Suppressor macrophage treated with lipopolysaccharide for 1 hour (primary cell): ENCODE measurements around the gene RAET1G.
A peak's percentile ranks its signal among the peaks of the same experiment; 100 is the strongest.
"Not testable (repeated sequence)": the region's sequence is repeated elsewhere in the genome, so short reads cannot be mapped to it uniquely, and the experiment has no call there.

Experiments
- DNase-seq, 3 donors: peaks; one replicate each; pipeline ENCODE4 v3.0.0-alpha.2; 2020 to 2022

Gene RAET1G

DNA sequence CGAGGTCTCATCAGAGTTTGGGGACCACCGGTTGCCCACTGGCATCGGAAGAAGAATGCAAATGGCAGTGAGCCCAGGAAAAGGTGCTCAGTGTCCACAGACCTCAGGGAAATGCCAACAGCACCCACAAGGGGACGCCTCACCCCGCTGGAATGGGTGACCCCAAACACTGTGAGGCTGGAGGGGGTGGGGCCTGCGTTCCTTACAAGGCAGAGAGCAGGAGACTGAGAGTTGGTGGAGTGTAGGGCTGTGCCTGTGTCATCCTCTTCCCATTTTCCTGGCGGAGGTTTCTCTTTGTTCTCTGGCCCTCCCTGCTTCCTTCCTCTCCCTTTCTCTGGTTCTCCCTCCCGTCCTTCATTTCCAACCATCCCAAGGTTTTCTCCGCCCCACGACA, 31.0 kb upstream of the RAET1G start:
- DNase-seq: not testable (repeated sequence)

- not testable (repeated sequence) for DNase-seq
Observed at GRCh38 chr6:149953390-149953789, 30.5 kb upstream of the RAET1G start.

DNA sequence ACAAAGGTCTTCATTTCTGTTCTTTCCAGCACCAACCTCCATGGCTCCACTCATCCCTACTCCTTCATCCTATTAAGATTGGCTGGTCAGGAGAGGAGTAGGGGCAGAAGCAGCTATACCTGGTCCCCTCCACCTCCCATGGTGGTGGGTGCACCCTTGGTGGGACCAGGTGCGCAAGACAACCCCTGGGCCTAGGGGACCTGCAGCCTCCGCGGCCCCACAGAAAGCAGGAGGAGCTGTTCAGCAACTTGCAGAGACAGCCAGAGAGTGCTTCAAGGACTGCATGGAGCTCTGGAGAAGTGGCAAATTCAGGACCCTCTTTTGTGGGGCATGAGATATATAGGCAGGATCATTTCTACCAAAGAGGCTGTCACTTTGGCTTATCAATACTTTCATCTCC, 28.7 kb upstream of the RAET1G start:
- DNase-seq: no peak

- DNase-seq: no peak
Observed at GRCh38 chr6:149951096-149951495, 28.2 kb upstream of the RAET1G start.

DNA sequence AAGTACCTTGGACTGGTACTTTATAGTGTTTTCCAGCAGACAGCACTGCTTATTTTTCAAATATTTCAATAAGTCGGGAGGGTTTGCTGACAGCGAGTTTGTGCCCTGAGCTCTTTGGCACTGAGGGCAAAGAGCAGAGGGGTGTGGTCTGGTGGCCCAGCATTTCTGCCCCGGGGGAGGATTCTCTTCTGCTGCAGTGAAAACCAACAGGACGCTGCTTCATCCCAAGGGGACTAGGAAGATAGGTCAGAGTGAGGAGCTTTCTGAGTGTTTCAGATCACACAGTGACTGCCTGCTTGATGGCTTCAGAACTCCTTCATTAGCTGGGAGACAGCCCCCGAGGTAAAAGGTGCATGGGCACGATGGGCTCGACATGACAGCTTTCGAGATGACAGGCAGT, 27.5 kb upstream of the RAET1G start:
- DNase-seq: no peak

DNA sequence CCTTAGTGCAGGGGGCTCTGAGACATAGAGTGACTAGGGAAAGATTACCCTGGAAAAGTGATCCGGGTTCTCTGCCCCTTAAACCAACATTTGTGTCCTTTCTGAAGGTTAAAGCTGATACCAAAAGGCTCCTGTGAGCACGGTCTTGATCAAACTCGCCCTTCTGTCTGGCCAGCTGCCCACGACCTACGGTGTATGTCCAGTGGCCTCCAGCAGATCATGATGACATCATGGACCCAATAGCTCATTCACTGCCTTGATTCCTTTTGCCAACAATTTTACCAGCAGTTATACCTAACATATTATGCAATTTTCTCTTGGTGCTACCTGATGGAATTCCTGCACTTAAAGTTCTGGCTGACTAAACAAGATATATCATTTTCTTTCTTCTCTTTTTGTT, 25.7 kb upstream of the RAET1G start:
- DNase-seq: no peak

DNA sequence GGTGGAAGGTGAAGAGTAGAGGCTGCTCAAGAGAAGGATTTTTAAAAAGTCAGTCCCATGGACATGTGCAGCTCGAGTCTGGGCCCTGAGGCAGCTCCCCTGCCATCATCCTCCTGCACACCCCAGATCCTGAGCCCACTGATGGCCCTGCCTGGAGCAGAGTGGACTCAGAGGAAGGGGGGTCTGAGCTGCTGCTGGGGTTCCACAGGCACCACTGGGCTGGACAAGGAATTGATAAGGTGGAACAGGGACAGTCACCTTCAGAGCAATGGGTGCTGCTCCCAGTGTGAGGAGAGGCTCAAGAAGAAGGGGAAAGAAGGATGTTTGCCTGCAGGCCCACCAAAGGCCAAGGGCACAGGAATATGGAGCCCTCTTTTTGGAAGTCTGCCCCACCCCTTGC, 25.1 kb upstream of the RAET1G start:
- DNase-seq: no peak

GRCh38 chr6:149947533-149947932, 24.6 kb upstream of the RAET1G start:
- DNase-seq: not testable (repeated sequence)

- DNase-seq: not testable (repeated sequence)
Observed at GRCh38 chr6:149946631-149947030, 23.7 kb upstream of the RAET1G start.

GRCh38 chr6:149945276-149945675, 22.4 kb upstream of the RAET1G start:
- not testable (repeated sequence) for DNase-seq

DNA sequence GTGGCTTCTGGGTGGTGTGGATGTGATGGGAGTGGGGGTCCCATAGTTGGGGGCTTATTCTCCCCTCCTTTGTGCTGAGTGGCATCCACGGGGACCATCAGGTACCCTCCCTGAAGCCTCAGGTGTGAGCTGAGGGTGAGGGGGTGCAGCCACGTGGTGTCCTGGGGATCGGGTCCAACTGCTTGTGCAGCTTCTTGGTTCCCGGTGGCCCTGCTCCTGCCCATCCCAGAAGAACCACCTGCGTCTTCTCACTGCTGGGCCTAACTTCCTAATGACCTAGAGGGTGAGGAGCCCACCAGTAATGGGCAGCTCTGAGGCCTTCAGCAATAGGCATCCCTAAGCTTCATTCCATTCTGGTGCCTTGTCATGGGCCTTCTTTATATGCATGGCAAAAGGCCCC, 20.4 kb upstream of the RAET1G start:
- DNase-seq: not testable (repeated sequence)

- DNase-seq: no peak
Observed at GRCh38 chr6:149942461-149942829, 19.5 kb upstream of the RAET1G start.

DNA sequence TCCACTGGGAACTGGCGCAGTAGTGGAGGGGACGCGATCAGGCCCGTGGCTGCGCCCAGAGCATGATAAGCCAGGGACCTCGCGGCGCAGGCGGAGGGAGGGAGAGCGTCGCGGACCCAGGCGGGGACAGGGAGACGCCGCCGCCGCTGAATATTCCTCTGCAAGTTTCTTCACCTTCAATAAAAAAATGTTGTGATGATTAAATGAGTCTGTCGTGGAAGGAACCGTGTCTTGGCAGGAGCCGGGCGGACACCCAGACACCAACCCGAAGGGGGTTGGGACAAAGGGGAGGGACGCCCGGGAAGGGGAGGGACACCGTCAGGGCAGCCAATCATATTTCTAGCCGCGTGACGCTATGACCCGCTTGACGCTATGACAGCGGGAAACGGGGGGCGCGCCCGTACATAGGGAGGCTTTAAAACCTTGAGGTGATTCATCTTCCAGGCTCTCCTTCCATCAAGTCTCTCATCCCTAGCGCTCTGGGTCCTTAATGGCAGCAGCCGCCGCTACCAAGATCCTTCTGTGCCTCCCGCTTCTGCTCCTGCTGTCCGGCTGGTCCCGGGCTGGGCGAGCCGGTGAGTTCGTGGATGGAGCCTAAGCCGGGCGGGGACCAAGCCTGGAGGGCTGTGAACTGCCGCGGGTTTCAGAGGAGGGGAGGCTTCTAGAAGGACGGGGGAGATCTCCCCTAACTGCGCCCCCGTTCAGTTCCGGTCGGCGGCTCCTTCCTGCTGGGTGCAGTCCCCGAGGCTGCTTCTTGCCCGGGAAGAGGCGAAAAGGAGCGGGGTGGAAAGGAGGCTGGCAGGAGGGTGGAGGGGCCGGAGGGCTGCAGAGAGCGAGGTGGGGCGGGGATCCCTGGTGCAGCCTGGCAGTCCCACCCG, 18.9 kb upstream of the RAET1G start, which contains the start of gene ULBP2:
Gene ULBP2, plus strand, starts transcription at position 432 of the 878 bp plus-strand sequence. Its CDS starts 59 bp downstream, at position 491.
- peak; percentile 96 to 97 (median 97) for DNase-seq

DNA sequence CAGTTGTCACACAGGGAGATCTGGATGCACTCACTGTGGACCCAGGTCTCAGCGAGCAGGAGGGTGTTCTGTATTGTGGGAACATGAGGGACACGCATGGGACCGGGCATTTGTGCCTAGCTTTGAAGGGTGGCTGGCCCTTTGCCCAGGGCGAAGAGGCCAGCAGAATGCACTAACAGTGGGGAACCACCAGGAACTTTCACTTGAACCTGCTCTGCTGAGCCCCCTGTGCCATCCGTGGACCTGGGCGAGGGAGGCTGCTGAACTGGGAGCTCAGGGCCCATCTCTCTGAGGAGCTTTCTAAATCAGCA, 17.7 kb upstream of the RAET1G start:
- DNase-seq: no peak

GRCh38 chr6:149939909-149940671, 17.2 kb upstream of the RAET1G start:
- DNase-seq: no peak

DNA sequence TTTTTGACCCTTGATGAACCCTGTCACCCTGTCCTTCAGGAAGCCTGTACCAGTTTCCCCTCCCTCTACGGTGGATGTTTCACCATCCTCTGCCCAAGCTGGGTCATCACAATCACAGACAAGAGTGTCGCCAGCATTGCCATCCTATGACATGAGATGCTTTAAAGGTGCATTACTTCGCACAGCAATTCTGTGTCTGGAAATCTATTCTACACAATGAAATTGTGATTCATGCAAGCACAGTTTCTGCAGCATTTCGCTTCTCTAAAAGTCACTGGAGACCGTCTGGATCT, 16.4 kb upstream of the RAET1G start:
- no peak for DNase-seq

DNA sequence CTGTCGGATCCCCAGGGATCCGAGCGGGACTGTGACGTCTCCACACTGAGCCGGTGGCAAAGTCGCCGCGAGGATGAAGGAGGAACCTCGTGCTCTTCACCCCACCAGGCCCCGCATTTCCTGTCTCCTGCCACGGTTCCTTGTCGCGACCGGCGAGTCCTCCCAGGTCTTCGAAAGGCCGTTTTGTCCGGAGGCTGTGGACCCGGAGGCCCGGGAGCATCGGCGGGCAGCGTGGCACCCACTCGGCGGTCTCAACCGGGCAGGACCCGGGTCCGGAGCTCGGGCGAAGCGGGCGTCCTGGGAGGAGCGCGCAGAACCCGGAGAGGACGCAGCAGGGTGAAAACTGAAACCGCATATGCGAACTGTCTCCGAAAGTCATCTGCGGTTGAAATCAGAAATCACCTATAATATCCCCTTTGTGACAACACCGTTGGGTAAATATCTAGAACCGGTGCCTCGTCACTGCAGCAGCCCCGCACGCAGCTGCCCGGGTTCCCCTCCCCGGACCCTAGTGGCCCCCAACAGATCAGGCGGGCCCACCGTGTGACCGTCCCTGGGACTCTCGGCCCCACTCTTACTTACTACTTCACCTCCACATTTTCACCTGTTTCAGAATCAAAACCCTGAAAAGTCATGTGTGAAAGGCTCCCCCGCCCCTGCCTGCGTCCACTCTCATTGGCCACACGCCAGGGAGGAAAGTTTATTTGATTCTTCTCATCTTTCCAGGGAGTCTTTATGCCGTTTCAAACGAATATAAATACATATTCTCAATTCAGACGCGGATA, 15.8 kb upstream of the RAET1G start:
- peak; percentile 32 to 54 (median 48) for DNase-seq

GRCh38 chr6:149938013-149938570, 15.2 kb upstream of the RAET1G start:
- not testable (repeated sequence) for DNase-seq

DNA sequence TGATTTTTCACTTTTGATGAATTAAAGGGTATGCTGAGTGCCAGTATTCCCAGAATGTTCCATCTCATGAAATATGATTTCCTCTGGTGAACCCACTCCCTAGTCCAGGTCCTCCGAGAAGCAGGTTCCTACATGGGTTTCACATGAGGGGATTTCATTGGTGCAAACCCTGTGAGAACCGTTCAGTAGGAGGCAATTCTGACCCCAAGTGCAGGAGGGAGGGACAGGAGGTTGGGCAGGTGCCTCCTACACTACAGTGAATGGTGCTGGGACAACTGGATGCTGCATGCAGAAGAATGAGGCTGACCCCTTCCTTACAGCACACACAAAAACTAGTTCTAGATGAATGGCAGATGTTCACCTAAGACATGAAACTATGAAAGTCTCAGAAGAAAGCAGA, 13.8 kb upstream of the RAET1G start:
- DNase-seq: no peak

DNA sequence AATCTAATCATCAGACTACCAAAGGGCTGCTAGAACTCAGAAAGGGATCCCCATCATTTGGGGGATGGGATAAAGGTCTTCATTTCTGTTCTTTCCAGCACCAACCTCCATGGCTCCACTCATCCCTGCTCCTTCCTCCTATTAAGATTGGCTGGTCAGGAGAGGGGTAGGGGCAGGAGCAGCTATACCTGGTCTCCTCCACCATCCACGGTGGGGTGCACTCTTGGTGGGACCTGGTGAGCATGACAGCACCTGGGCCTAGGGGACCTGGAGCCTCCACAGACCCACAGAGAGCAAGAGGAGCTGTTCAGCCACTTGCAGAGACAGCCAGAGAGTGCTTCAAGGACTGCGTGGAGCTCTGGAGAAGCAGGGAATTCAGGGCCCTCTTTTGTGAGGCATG, 12.7 kb upstream of the RAET1G start:
- DNase-seq: no peak

GRCh38 chr6:149935246-149935645, 12.3 kb upstream of the RAET1G start:
- peak in 2 of 3 donors; percentile 31 to 37 for DNase-seq

DNA sequence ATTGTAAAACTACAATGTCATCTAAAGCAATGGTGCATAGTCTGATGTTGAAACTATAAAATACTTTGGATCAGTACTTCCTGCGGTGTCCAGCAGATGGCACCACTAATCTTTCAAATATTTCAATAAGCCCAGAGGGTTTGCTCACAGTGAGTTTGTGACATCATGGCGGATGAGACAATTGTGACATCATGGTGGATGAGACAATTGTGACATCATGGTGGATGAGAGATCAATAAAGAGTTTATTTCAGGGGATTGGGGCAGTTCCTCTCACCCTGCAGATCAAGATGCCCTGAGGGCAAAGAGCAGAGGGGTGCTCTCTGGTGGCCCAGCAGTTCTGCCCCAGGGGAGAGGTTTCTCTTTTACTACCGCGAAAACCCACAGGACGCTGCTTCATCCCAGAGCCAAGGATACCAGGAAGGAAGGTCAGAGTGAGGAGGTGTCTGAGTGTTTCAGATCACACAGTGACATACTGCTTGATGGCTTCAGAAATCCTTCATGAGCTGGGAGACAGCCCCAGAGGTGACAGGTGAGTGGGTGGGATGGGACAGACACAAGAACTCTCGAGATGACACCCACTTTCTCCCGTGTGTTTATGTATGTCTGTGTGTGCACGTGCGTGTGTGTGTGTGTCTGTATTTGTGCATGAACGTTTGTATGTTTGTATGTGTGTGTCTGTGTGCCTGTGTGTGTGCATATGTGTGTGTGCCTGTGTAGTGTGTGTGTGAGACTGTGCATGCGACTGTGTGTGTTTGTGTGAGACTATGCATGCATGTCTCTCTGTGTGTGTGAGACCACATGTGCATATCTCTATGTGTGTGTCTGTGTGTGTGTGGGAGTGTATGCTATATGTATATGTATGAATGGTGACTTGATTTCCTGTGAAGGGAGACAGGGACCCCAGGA, 11.6 kb upstream of the RAET1G start:
- peak; percentile 83 to 93 (median 91) for DNase-seq
